ENCODE measurements around the gene CLDN6. TPM values are rescaled to one million over a fixed set of nuclear protein-coding genes. Genes with fewer than 3 reads are reported as not detected.

The CLDN6 gene
- total RNA-seq, 1 experiment from 2014 or later = not detected

- no peak overlapping the region; the same call in 1 of the 2 replicates for H3K4me3 ChIP-seq (ENCODE audit: low read length)
- no peak overlapping the region for H3K9ac ChIP-seq (ENCODE audit: low read length)
- no peak overlapping the region for H2AFZ ChIP-seq (ENCODE audit: low read length)
- H3K79me2 ChIP-seq (ENCODE audit: low read length) = no peaks in the 10 kb centered on the region
- no peaks in the 10 kb centered on the region for H3K9me2 ChIP-seq (replicated peaks; ENCODE audit: low read length)
- H3F3A ChIP-seq (ENCODE audit: low read length, unreplicated experiment) = no peaks in the 10 kb centered on the region
- no peak for ATAC-seq
- CTCF ChIA-PET = no interaction called here
- no peak overlapping the region for H3K27ac ChIP-seq (ENCODE audit: low read length)
- POLR2A ChIA-PET (ENCODE audit: unreplicated experiment) = no interaction called here
- H3K4me1 ChIP-seq (ENCODE audit: insufficient read depth, low read length) = no peaks in the 10 kb centered on the region
- H3K27me3 ChIP-seq (ENCODE audit: low read length) = peaks cover 3% of the 10 kb centered on the region; the same call in 1 of the 2 replicates
- no peaks in the 10 kb centered on the region for H4K20me1 ChIP-seq (ENCODE audit: low read length)
- intact Hi-C loops (cut with micrococcal nuclease) = no loop called here
- no peak for DNase-seq
- H3K9me3 ChIP-seq (ENCODE audit: low read length) = no peaks in the 10 kb centered on the region
- H3K36me3 ChIP-seq (ENCODE audit: low read depth, low read length) = no peaks in the 10 kb centered on the region
- no TSS peak for BruUV-seq (replicated peaks)
- 0 out of 2 replicates have a peak overlapping the region, but pooled peaks have one; percentile 98 for H3K4me2 ChIP-seq (ENCODE audit: low read length)
- TF ChIP-seq EZH2 (IDR thresholded peaks at IDR 0.05; ENCODE audit: low read length, unreplicated experiment) (no peak), EZH2phosphoT487 (IDR thresholded peaks at IDR 0.05; ENCODE audit: borderline replicate concordance, low read length) (no peak), CTCF (conservative IDR thresholded peaks at IDR 0.05; ENCODE audit: low read depth, low read length) (no peak)
These were observed 26.7 kb upstream of the CLDN6 start for GRCh38 chr16:3044708-3045107.

DNA sequence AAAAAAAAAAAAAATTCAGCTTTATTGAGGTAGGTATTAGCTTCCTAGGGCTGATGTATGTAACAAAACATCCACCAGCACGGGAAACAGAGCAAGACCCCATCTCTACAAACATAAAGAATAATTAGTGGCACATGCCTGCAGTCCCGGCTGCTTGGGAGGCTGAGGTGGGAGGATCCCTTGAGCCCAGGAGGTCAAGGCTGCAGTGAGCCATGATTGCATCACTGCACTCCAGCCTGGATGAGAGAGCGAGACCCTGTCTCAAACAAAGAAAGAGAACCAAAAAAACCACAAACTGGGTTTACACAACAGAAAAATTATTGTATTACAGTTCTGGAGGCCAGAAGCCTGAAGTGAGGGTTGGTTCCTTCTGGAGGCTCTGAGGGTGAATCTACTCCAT lies 24.4 kb upstream of the CLDN6 start:
- no peaks in the 10 kb centered on the region for H3K4me1 ChIP-seq (ENCODE audit: insufficient read depth, low read length)
- POLR2A ChIA-PET (ENCODE audit: unreplicated experiment) = no interaction called here
- TF ChIP-seq CTCF (conservative IDR thresholded peaks at IDR 0.05; ENCODE audit: low read depth, low read length) (no peak), EZH2phosphoT487 (IDR thresholded peaks at IDR 0.05; ENCODE audit: borderline replicate concordance, low read length) (no peak), EZH2 (IDR thresholded peaks at IDR 0.05; ENCODE audit: low read length, unreplicated experiment) (no peak)
- H3F3A ChIP-seq (ENCODE audit: low read length, unreplicated experiment) = no peaks in the 10 kb centered on the region
- H3K27me3 ChIP-seq (ENCODE audit: low read length) = peaks cover 3% of the 10 kb centered on the region; the same call in 1 of the 2 replicates
- ATAC-seq (no peak), DNase-seq (no peak)
- CTCF ChIA-PET = no interaction called here
- no TSS peak for BruUV-seq (replicated peaks)
- H3K79me2 ChIP-seq (ENCODE audit: low read length) = no peaks in the 10 kb centered on the region
- H3K9ac ChIP-seq (ENCODE audit: low read length) = no peak overlapping the region
- no peak overlapping the region for H3K4me3 ChIP-seq (ENCODE audit: low read length)
- no peaks in the 10 kb centered on the region for H3K36me3 ChIP-seq (ENCODE audit: low read depth, low read length)
- H3K27ac ChIP-seq (ENCODE audit: low read length) = no peak overlapping the region
- no peaks in the 10 kb centered on the region for H4K20me1 ChIP-seq (ENCODE audit: low read length)
- H3K9me3 ChIP-seq (ENCODE audit: low read length) = no peaks in the 10 kb centered on the region
- H2AFZ ChIP-seq (ENCODE audit: low read length) = no peak overlapping the region
- H3K9me2 ChIP-seq (replicated peaks; ENCODE audit: low read length) = no peaks in the 10 kb centered on the region
- H3K4me2 ChIP-seq (ENCODE audit: low read length) = no peak overlapping the region
- intact Hi-C loops (cut with micrococcal nuclease) = no loop called here

- no TSS peak for BruUV-seq (replicated peaks)
- no peaks in the 10 kb centered on the region for H3K9me3 ChIP-seq (ENCODE audit: low read length)
- no peaks in the 10 kb centered on the region for H3F3A ChIP-seq (ENCODE audit: low read length, unreplicated experiment)
- no peak for TF ChIP-seq CTCF (conservative IDR thresholded peaks at IDR 0.05; ENCODE audit: low read depth, low read length)
- no peak for TF ChIP-seq EZH2 (IDR thresholded peaks at IDR 0.05; ENCODE audit: low read length, unreplicated experiment)
- no peak for TF ChIP-seq EZH2phosphoT487 (IDR thresholded peaks at IDR 0.05; ENCODE audit: borderline replicate concordance, low read length)
- no peak overlapping the region for H2AFZ ChIP-seq (ENCODE audit: low read length)
- ATAC-seq (no peak), DNase-seq (no peak)
- no peaks in the 10 kb centered on the region for H3K36me3 ChIP-seq (ENCODE audit: low read depth, low read length)
- H3K4me1 ChIP-seq (ENCODE audit: insufficient read depth, low read length) = no peaks in the 10 kb centered on the region
- no peaks in the 10 kb centered on the region for H3K9me2 ChIP-seq (replicated peaks; ENCODE audit: low read length)
- no peak overlapping the region for H3K4me2 ChIP-seq (ENCODE audit: low read length)
- POLR2A ChIA-PET (ENCODE audit: unreplicated experiment) = no interaction called here
- H3K79me2 ChIP-seq (ENCODE audit: low read length) = no peaks in the 10 kb centered on the region
- intact Hi-C loops (cut with micrococcal nuclease) = no loop called here
- H3K4me3 ChIP-seq (ENCODE audit: low read length) = no peak overlapping the region
- H3K27me3 ChIP-seq (ENCODE audit: low read length) = no peaks in the 10 kb centered on the region
- CTCF ChIA-PET = no interaction called here
- no peaks in the 10 kb centered on the region for H4K20me1 ChIP-seq (ENCODE audit: low read length)
- H3K27ac ChIP-seq (ENCODE audit: low read length) = no peak overlapping the region
- H3K9ac ChIP-seq (ENCODE audit: low read length) = no peak overlapping the region
These were observed 20.9 kb upstream of the CLDN6 start for GRCh38 chr16:3038896-3039295.

All from PC-3 (cell line).